ENCODE data around the gene ADGRV1. TPM values are rescaled to one million over a fixed set of nuclear protein-coding genes. Genes with fewer than 3 reads are reported as not detected.

The ADGRV1 gene
- total and polyA plus RNA-seq, 2 donors (not counting 3 experiments of a cell fraction or from before 2014, with no cell fraction given): 0.11 to 0.55 TPM

GRCh38 chr5:91111473-91112238 lies 553.1 kb downstream of the ADGRV1 start:
- no peak overlapping the region for H2AFZ ChIP-seq (ENCODE audit: low read depth, low read length)
- DNase-seq (ENCODE audit: low read depth, low spot score) (no peak), FAIRE-seq (no peak)
- dilution Hi-C loops (cut with MboI; ENCODE audit: extremely low pct_ligation_motif_present, low sequenced_read_pairs) (no loop called here), intact Hi-C loops (cut with micrococcal nuclease) (no loop called here)
- H3K4me2 ChIP-seq (ENCODE audit: insufficient read depth, low read length): no peak overlapping the region
- H3K9ac ChIP-seq (replicated peaks; ENCODE audit: extremely low read depth, insufficient read depth, low read length): no peak overlapping the region
- ChIA-PET CTCF (interaction anchor here (1.0 to 3.8 kb wide), 6 partner anchors 9 to 307 kb away, joined by 3 to 23 read pairs (median 5); no protein-coding TSS in a partner anchor), POLR2A (no interaction called here)
- TF ChIP-seq JUN (IDR thresholded peaks at IDR 0.05; ENCODE audit: borderline replicate concordance, insufficient read depth, insufficient read length, low read depth) (no peak), MYC (IDR thresholded peaks at IDR 0.05; ENCODE audit: low read depth, low read length) (no peak), GATA2 (IDR thresholded peaks at IDR 0.05; ENCODE audit: insufficient read depth, insufficient read length, low read depth, low read length) (no peak), EZH2 (IDR thresholded peaks at IDR 0.05; ENCODE audit: borderline replicate concordance, low read depth, low read length, severe bottlenecking) (no peak), POLR2A (IDR thresholded peaks at IDR 0.05; ENCODE audit: low read depth, low read length) (no peak), MAX (IDR thresholded peaks at IDR 0.05; ENCODE audit: insufficient read depth, insufficient read length) (no peak)
- TF ChIP-seq, protein P1, sequence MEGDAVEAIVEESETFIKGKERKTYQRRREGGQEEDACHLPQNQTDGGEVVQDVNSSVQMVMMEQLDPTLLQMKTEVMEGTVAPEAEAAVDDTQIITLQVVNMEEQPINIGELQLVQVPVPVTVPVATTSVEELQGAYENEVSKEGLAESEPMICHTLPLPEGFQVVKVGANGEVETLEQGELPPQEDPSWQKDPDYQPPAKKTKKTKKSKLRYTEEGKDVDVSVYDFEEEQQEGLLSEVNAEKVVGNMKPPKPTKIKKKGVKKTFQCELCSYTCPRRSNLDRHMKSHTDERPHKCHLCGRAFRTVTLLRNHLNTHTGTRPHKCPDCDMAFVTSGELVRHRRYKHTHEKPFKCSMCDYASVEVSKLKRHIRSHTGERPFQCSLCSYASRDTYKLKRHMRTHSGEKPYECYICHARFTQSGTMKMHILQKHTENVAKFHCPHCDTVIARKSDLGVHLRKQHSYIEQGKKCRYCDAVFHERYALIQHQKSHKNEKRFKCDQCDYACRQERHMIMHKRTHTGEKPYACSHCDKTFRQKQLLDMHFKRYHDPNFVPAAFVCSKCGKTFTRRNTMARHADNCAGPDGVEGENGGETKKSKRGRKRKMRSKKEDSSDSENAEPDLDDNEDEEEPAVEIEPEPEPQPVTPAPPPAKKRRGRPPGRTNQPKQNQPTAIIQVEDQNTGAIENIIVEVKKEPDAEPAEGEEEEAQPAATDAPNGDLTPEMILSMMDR (IDR thresholded peaks at IDR 0.05; ENCODE audit: extremely low read depth in 1 of 2, insufficient read depth in 1 of 2, low read depth in 1 of 2, low read length in 2 of 2): no peak
- H3K27ac ChIP-seq (ENCODE audit: insufficient read depth, low read depth, low read length): no peak overlapping the region
- H3K36me3 ChIP-seq (ENCODE audit: control insufficient read depth in 2 of 2, extremely low read depth in 1 of 2, insufficient read depth in 2 of 2, low read length in 2 of 2): no peaks in the 10 kb centered on the region
- H3K9me1 ChIP-seq (replicated peaks; ENCODE audit: control insufficient read depth, extremely low read depth, insufficient read depth, low read length): no peaks in the 10 kb centered on the region
- no peaks in the 10 kb centered on the region for H3K79me2 ChIP-seq (ENCODE audit: control insufficient read depth, insufficient read depth, low read length)
- no peaks in the 10 kb centered on the region for H3K9me3 ChIP-seq (replicated peaks; ENCODE audit: control insufficient read depth, insufficient read depth, low read length)
- no peaks in the 10 kb centered on the region for H4K20me1 ChIP-seq (replicated peaks; ENCODE audit: control insufficient read depth, extremely low read depth, insufficient read depth, low read length)
- H3K4me1 ChIP-seq (ENCODE audit: control insufficient read depth, extremely low read depth, insufficient read depth, low read length): peaks cover 8% of the 10 kb centered on the region
- no TSS peak for BruUV-seq (replicated peaks)
- no peaks in the 10 kb centered on the region for H3K27me3 ChIP-seq (ENCODE audit: control insufficient read depth in 2 of 2, insufficient read depth in 2 of 2, low read length in 2 of 2)
- H3K4me3 ChIP-seq (replicated peaks in 1 of 3; ENCODE audit: insufficient read depth in 1 of 3, low read depth in 1 of 3, low read length in 3 of 3): no peak overlapping the region
